ENCODE measurements around the gene PTPA.

DNA sequence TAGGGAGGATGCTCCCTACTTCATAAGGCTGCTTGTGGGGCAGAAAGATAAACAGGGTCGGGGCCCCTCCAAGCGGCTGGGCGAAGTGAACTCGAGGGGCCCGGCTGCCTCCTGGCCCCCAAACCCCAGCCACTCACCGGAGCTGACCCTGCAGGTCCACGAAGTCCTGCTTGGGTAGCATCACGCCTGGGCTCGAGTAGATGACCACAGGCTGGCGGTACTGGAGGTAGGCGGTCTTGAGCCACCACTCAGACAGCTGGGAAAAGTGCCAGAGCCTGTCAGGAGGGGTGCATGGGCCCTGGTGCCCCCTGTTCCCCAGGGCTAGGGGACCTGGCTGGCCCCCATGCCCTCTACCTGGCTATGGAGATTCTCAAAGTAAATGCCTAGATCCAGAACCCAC is 7.2 kb upstream of the PTPA start:
- TF ChIP-seq ZNF10 (tag by site-specific recombination; IDR thresholded peaks at IDR 0.05): no peak
- no peak for TF ChIP-seq CTCF (tag by site-specific recombination; IDR thresholded peaks at IDR 0.05)
- TF ChIP-seq, protein P1, sequence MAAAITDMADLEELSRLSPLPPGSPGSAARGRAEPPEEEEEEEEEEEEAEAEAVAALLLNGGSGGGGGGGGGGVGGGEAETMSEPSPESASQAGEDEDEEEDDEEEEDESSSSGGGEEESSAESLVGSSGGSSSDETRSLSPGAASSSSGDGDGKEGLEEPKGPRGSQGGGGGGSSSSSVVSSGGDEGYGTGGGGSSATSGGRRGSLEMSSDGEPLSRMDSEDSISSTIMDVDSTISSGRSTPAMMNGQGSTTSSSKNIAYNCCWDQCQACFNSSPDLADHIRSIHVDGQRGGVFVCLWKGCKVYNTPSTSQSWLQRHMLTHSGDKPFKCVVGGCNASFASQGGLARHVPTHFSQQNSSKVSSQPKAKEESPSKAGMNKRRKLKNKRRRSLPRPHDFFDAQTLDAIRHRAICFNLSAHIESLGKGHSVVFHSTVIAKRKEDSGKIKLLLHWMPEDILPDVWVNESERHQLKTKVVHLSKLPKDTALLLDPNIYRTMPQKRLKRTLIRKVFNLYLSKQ (tag by site-specific recombination; IDR thresholded peaks at IDR 0.05; ENCODE audit: borderline replicate concordance): no peak
- TF ChIP-seq KLF9 (tag by site-specific recombination; IDR thresholded peaks at IDR 0.05; ENCODE audit: low read depth): no peak
- no peak for TF ChIP-seq MYNN (tag by site-specific recombination; IDR thresholded peaks at IDR 0.05; ENCODE audit: borderline replicate concordance)
- TF ChIP-seq, protein P2, sequence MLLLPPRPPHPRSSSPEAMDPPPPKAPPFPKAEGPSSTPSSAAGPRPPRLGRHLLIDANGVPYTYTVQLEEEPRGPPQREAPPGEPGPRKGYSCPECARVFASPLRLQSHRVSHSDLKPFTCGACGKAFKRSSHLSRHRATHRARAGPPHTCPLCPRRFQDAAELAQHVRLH (tag by site-specific recombination; IDR thresholded peaks at IDR 0.05): no peak
- no peak for TF ChIP-seq ZNF292 (tag by site-specific recombination; IDR thresholded peaks at IDR 0.05; ENCODE audit: borderline replicate concordance, low read depth)
- TF ChIP-seq, protein P3, sequence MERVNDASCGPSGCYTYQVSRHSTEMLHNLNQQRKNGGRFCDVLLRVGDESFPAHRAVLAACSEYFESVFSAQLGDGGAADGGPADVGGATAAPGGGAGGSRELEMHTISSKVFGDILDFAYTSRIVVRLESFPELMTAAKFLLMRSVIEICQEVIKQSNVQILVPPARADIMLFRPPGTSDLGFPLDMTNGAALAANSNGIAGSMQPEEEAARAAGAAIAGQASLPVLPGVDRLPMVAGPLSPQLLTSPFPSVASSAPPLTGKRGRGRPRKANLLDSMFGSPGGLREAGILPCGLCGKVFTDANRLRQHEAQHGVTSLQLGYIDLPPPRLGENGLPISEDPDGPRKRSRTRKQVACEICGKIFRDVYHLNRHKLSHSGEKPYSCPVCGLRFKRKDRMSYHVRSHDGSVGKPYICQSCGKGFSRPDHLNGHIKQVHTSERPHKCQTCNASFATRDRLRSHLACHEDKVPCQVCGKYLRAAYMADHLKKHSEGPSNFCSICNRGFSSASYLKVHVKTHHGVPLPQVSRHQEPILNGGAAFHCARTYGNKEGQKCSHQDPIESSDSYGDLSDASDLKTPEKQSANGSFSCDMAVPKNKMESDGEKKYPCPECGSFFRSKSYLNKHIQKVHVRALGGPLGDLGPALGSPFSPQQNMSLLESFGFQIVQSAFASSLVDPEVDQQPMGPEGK (tag by site-specific recombination; IDR thresholded peaks at IDR 0.05): no peak
- TF ChIP-seq SCRT1 (tag by site-specific recombination; IDR thresholded peaks at IDR 0.05; ENCODE audit: borderline replicate concordance): no peak
- TF ChIP-seq, protein P4, sequence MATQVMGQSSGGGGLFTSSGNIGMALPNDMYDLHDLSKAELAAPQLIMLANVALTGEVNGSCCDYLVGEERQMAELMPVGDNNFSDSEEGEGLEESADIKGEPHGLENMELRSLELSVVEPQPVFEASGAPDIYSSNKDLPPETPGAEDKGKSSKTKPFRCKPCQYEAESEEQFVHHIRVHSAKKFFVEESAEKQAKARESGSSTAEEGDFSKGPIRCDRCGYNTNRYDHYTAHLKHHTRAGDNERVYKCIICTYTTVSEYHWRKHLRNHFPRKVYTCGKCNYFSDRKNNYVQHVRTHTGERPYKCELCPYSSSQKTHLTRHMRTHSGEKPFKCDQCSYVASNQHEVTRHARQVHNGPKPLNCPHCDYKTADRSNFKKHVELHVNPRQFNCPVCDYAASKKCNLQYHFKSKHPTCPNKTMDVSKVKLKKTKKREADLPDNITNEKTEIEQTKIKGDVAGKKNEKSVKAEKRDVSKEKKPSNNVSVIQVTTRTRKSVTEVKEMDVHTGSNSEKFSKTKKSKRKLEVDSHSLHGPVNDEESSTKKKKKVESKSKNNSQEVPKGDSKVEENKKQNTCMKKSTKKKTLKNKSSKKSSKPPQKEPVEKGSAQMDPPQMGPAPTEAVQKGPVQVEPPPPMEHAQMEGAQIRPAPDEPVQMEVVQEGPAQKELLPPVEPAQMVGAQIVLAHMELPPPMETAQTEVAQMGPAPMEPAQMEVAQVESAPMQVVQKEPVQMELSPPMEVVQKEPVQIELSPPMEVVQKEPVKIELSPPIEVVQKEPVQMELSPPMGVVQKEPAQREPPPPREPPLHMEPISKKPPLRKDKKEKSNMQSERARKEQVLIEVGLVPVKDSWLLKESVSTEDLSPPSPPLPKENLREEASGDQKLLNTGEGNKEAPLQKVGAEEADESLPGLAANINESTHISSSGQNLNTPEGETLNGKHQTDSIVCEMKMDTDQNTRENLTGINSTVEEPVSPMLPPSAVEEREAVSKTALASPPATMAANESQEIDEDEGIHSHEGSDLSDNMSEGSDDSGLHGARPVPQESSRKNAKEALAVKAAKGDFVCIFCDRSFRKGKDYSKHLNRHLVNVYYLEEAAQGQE (tag by site-specific recombination; IDR thresholded peaks at IDR 0.05): no peak
- no peak for TF ChIP-seq ZNF23 (tag by site-specific recombination; IDR thresholded peaks at IDR 0.05; ENCODE audit: borderline replicate concordance)
- no peak for TF ChIP-seq ZNF488 (tag by site-specific recombination; IDR thresholded peaks at IDR 0.05)
- TF ChIP-seq ZNF560 (tag by site-specific recombination; IDR thresholded peaks at IDR 0.05; ENCODE audit: borderline replicate concordance): no peak
- TF ChIP-seq, protein P5, sequence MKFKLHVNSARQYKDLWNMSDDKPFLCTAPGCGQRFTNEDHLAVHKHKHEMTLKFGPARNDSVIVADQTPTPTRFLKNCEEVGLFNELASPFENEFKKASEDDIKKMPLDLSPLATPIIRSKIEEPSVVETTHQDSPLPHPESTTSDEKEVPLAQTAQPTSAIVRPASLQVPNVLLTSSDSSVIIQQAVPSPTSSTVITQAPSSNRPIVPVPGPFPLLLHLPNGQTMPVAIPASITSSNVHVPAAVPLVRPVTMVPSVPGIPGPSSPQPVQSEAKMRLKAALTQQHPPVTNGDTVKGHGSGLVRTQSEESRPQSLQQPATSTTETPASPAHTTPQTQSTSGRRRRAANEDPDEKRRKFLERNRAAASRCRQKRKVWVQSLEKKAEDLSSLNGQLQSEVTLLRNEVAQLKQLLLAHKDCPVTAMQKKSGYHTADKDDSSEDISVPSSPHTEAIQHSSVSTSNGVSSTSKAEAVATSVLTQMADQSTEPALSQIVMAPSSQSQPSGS (tag by site-specific recombination; IDR thresholded peaks at IDR 0.05; ENCODE audit: low read depth): no peak

Data from HEK293 (cell line).